Liver (tissue), 3 donors: Measurements from ENCODE around the gene CCDC152.

Source experiments
- EGR1 ChIP-seq, 2 donors: IDR thresholded peaks; 2 replicates each; pipeline ENCODE4 v1.6.1; 2016 to 2018; ENCODE audit warnings: antibody characterized with exemption in 2 of 2, low read depth in 2 of 2
- FOXA1 ChIP-seq: IDR thresholded peaks from 2 replicates; pipeline ENCODE4 v1.6.1; 2016; ENCODE audit warnings: antibody characterized with exemption
- GABPA ChIP-seq, 2 donors: IDR thresholded peaks in 1 of 2; conservative IDR thresholded peaks in 1 of 2; 2 replicates each; pipeline ENCODE4 v1.6.1; 2016; ENCODE audit warnings: antibody characterized with exemption in 2 of 2, mild to moderate bottlenecking in 1 of 2, moderate library complexity in 1 of 2
- HNF4A ChIP-seq, 2 donors: conservative IDR thresholded peaks; 2 replicates each; pipeline ENCODE4 v1.6.1; 2016; ENCODE audit warnings: antibody characterized with exemption in 2 of 2, mild to moderate bottlenecking in 2 of 2
- JUND ChIP-seq, 2 donors: IDR thresholded peaks; 2 replicates each; pipeline ENCODE4 v1.6.1; 2016; ENCODE audit warnings: antibody characterized with exemption in 2 of 2
- MAX ChIP-seq: IDR thresholded peaks from 2 replicates; pipeline ENCODE4 v1.6.1; 2016; ENCODE audit warnings: antibody characterized with exemption
- RAD21 ChIP-seq, 2 donors: IDR thresholded peaks; 2 replicates each; pipeline ENCODE4 v1.6.1; 2016; ENCODE audit warnings: antibody characterized with exemption in 2 of 2, mild to moderate bottlenecking in 2 of 2
- SP1 ChIP-seq: IDR thresholded peaks from 2 replicates; pipeline ENCODE4 v1.6.1; 2018; ENCODE audit warnings: antibody characterized with exemption, mild to moderate bottlenecking
- TAF1 ChIP-seq: conservative IDR thresholded peaks from 2 replicates; pipeline ENCODE4 v1.6.1; 2016; ENCODE audit warnings: antibody characterized with exemption, mild to moderate bottlenecking
- YY1 ChIP-seq: IDR thresholded peaks from 2 replicates; pipeline ENCODE4 v1.6.1; 2016; ENCODE audit warnings: antibody characterized with exemption, mild to moderate bottlenecking
- ZBTB33 ChIP-seq: IDR thresholded peaks from 2 replicates; pipeline ENCODE4 v1.6.1; 2016; ENCODE audit warnings: antibody characterized with exemption
- TF ChIP-seq, protein P1 (sequence below): fragments of 150-350 bp; IDR thresholded peaks from 2 replicates; pipeline ENCODE4 v1.5.1; 2017; ENCODE audit warnings: improper control_type of control experiment, low read depth, low read length; ENCODE audit not compliant: missing input control
- TF ChIP-seq, protein P2 (sequence below): IDR thresholded peaks from 2 replicates; pipeline ENCODE4 v1.6.1; 2016; ENCODE audit warnings: antibody characterized with exemption, mild to moderate bottlenecking
- donor health status: healthy.
- donor health status: healthy.

DNA sequence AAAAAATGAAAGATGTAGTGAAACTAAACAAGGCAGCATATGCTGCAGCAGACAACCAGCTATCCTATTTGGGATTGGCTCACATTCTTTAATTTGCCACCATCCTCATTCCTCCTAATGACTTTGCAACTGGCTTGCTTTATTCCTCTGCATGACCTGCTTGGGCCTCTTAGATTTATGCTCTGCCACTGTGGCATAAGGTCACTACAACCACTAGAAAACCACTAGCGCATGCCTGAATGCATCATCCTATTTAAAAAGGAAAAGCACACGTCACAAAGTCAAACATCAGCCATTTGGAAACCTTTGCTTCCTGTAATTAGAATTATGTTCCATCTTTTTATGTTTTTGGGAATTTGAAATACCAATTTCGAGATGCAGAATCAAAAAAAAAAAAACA lies 40.8 kb upstream of the CCDC152 start:
- TF ChIP-seq, protein P1, sequence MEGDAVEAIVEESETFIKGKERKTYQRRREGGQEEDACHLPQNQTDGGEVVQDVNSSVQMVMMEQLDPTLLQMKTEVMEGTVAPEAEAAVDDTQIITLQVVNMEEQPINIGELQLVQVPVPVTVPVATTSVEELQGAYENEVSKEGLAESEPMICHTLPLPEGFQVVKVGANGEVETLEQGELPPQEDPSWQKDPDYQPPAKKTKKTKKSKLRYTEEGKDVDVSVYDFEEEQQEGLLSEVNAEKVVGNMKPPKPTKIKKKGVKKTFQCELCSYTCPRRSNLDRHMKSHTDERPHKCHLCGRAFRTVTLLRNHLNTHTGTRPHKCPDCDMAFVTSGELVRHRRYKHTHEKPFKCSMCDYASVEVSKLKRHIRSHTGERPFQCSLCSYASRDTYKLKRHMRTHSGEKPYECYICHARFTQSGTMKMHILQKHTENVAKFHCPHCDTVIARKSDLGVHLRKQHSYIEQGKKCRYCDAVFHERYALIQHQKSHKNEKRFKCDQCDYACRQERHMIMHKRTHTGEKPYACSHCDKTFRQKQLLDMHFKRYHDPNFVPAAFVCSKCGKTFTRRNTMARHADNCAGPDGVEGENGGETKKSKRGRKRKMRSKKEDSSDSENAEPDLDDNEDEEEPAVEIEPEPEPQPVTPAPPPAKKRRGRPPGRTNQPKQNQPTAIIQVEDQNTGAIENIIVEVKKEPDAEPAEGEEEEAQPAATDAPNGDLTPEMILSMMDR, result no peak
- TF ChIP-seq MAX (no peak), GABPA (IDR thresholded peaks at IDR 0.05 in 1 of 2, conservative IDR thresholded peaks at IDR 0.05 in 1 of 2) (no peak), FOXA1 (no peak), YY1 (no peak), HNF4A (conservative IDR thresholded peaks at IDR 0.05) (no peak), TAF1 (no peak), JUND (IDR thresholded peaks at IDR 0.05) (no peak), RAD21 (IDR thresholded peaks at IDR 0.05) (no peak), SP1 (no peak), ZBTB33 (no peak), EGR1 (IDR thresholded peaks at IDR 0.05; ENCODE audit: low read depth in 2 of 2) (no peak)
- TF ChIP-seq, protein P2, sequence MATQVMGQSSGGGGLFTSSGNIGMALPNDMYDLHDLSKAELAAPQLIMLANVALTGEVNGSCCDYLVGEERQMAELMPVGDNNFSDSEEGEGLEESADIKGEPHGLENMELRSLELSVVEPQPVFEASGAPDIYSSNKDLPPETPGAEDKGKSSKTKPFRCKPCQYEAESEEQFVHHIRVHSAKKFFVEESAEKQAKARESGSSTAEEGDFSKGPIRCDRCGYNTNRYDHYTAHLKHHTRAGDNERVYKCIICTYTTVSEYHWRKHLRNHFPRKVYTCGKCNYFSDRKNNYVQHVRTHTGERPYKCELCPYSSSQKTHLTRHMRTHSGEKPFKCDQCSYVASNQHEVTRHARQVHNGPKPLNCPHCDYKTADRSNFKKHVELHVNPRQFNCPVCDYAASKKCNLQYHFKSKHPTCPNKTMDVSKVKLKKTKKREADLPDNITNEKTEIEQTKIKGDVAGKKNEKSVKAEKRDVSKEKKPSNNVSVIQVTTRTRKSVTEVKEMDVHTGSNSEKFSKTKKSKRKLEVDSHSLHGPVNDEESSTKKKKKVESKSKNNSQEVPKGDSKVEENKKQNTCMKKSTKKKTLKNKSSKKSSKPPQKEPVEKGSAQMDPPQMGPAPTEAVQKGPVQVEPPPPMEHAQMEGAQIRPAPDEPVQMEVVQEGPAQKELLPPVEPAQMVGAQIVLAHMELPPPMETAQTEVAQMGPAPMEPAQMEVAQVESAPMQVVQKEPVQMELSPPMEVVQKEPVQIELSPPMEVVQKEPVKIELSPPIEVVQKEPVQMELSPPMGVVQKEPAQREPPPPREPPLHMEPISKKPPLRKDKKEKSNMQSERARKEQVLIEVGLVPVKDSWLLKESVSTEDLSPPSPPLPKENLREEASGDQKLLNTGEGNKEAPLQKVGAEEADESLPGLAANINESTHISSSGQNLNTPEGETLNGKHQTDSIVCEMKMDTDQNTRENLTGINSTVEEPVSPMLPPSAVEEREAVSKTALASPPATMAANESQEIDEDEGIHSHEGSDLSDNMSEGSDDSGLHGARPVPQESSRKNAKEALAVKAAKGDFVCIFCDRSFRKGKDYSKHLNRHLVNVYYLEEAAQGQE, result no peak
